Duodenal mucosa (tissue), 2 donors: ENCODE measurements around the gene LIMA1.
A peak's percentile ranks its signal among the peaks of the same experiment; 100 is the strongest.

Source experiments
- H3K27ac ChIP-seq: one replicate; pipeline ENCODE4 v1.7.0; 2013; ENCODE audit warnings: low read depth, low read length
- H3K27me3 ChIP-seq, 2 donors: one replicate each; pipeline ENCODE4 v1.7.0; 2013; ENCODE audit warnings: low read length in 2 of 2, control low read depth in 1 of 2; ENCODE audit not compliant: insufficient read depth in 2 of 2, control insufficient read depth in 1 of 2
- H3K36me3 ChIP-seq, 2 donors: one replicate each; pipeline ENCODE4 v1.7.0; 2013; ENCODE audit warnings: low read length in 2 of 2, control low read depth in 1 of 2; ENCODE audit not compliant: insufficient read depth in 2 of 2, control insufficient read depth in 1 of 2
- H3K4me1 ChIP-seq, 2 donors: one replicate each; pipeline ENCODE4 v1.7.0; 2013; ENCODE audit warnings: low read length in 2 of 2, control low read depth in 1 of 2; ENCODE audit not compliant: insufficient read depth in 2 of 2, control insufficient read depth in 1 of 2
- H3K4me3 ChIP-seq, 2 donors: one replicate each; pipeline ENCODE4 v1.7.0; 2013; ENCODE audit warnings: low read length in 2 of 2, low read depth in 1 of 2
- H3K9ac ChIP-seq, 2 donors: one replicate each; pipeline ENCODE4 v1.7.0; 2013; ENCODE audit warnings: low read length in 2 of 2, low read depth in 1 of 2
- H3K9me3 ChIP-seq, 2 donors: one replicate each; pipeline ENCODE4 v1.7.0; 2013; ENCODE audit warnings: low read length in 2 of 2, control low read depth in 1 of 2; ENCODE audit not compliant: control insufficient read depth in 1 of 2

Gene LIMA1

DNA sequence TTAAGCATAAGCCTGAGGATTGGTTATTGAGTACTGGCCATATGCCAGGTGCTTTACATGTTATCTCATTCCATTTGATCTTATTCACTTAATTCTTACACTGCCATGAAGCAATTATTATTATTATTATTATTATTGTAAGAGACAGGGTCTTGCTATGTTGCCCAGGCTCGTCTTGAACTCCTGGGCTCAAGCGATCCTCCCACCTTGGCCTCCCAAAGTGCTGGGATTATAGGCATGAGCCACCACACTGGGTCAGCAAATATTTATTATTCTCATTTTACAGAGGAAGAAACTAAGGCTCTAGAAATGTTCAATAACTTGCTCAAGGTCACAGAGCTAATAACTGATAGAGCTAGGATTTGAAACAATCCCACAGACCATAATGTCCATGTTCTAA lies 14.8 kb downstream of the LIMA1 start:
- Histone ChIP-seq H3K9me3 (no peaks in the 10 kb centered on the region), H3K9ac (no peak overlapping the region), H3K27ac (no peak overlapping the region), H3K36me3 (peaks cover 3 to 7% of the 10 kb centered on the region in 2 donors), H3K4me1 (peaks cover 5 to 21% of the 10 kb centered on the region in 2 donors), H3K27me3 (no peaks in the 10 kb centered on the region), H3K4me3 (no peak overlapping the region)

GRCh38 chr12:50265770-50266524 lies 17.4 kb downstream of the LIMA1 start:
- H3K27ac ChIP-seq, result peak overlapping the region; percentile 10
- H3K27me3 ChIP-seq, result no peaks in the 10 kb centered on the region
- H3K9ac ChIP-seq, result no peak overlapping the region
- H3K4me1 ChIP-seq, result peaks cover 6 to 23% of the 10 kb centered on the region in 2 donors
- H3K4me3 ChIP-seq, result no peak overlapping the region
- no peaks in the 10 kb centered on the region for H3K9me3 ChIP-seq
- H3K36me3 ChIP-seq, result peaks cover 3 to 9% of the 10 kb centered on the region in 2 donors

DNA sequence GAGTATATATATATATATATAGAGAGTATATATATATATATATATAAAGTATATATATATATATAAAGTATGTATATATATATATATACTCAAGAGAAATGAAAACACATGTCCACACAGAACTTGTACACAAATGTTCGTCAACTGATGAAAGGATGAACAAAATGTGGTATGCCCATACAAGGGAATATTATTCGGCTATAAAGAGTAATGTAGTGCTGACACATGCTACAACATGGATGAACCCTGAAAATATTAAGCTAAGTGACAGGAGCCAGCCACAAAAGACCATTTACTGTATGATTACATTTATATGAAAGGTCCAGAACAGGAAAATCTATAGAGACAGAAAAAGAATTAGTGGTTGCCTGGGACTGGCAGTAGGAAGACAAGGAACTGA lies 19.5 kb downstream of the LIMA1 start:
- no peak overlapping the region for H3K27ac ChIP-seq
- no peaks in the 10 kb centered on the region for H3K9me3 ChIP-seq
- no peaks in the 10 kb centered on the region for H3K27me3 ChIP-seq
- H3K4me1 ChIP-seq, result peaks cover 24 to 30% of the 10 kb centered on the region in 2 donors
- H3K4me3 ChIP-seq, result no peak overlapping the region
- H3K9ac ChIP-seq, result no peak overlapping the region
- H3K36me3 ChIP-seq, result peaks cover 3 to 9% of the 10 kb centered on the region in 2 donors

GRCh38 chr12:50261654-50262053 lies 21.7 kb downstream of the LIMA1 start:
- Histone ChIP-seq H3K36me3 (peaks cover 3 to 9% of the 10 kb centered on the region in 2 donors), H3K4me3 (no peak overlapping the region), H3K9me3 (no peaks in the 10 kb centered on the region), H3K27me3 (no peaks in the 10 kb centered on the region), H3K9ac (no peak overlapping the region), H3K4me1 (peaks cover 42 to 43% of the 10 kb centered on the region in 2 donors), H3K27ac (no peak overlapping the region)

- Histone ChIP-seq H3K4me1 (peaks cover 53 to 61% of the 10 kb centered on the region in 2 donors), H3K9ac (no peak overlapping the region)
Observed at GRCh38 chr12:50258167-50258551, 25.2 kb downstream of the LIMA1 start.

GRCh38 chr12:50257236-50258166 lies 25.8 kb downstream of the LIMA1 start:
- Histone ChIP-seq H3K9me3 (no peaks in the 10 kb centered on the region), H3K4me3 (no peak overlapping the region), H3K36me3 (peaks cover 0 to 3% of the 10 kb centered on the region in 2 donors), H3K9ac (no peak overlapping the region), H3K4me1 (peaks cover 54 to 64% of the 10 kb centered on the region in 2 donors), H3K27me3 (no peaks in the 10 kb centered on the region), H3K27ac (peak overlapping the region; percentile 58)

More at GRCh38 chr12:50258167-50258551, 25.2 kb downstream of the LIMA1 start:
- peak overlapping the region; percentile 58 for H3K27ac ChIP-seq
- peaks cover 0 to 3% of the 10 kb centered on the region in 2 donors for H3K36me3 ChIP-seq
- no peaks in the 10 kb centered on the region for H3K27me3 ChIP-seq
- no peaks in the 10 kb centered on the region for H3K9me3 ChIP-seq
- H3K4me3 ChIP-seq, result no peak overlapping the region

GRCh38 chr12:50256761-50257160 lies 26.6 kb downstream of the LIMA1 start:
- H3K27ac ChIP-seq, result no peak overlapping the region
- peaks cover 0 to 3% of the 10 kb centered on the region in 2 donors for H3K36me3 ChIP-seq
- peaks cover 59 to 66% of the 10 kb centered on the region in 2 donors for H3K4me1 ChIP-seq
- H3K27me3 ChIP-seq, result no peaks in the 10 kb centered on the region
- H3K9ac ChIP-seq, result no peak overlapping the region
- no peak overlapping the region for H3K4me3 ChIP-seq
- no peaks in the 10 kb centered on the region for H3K9me3 ChIP-seq

DNA sequence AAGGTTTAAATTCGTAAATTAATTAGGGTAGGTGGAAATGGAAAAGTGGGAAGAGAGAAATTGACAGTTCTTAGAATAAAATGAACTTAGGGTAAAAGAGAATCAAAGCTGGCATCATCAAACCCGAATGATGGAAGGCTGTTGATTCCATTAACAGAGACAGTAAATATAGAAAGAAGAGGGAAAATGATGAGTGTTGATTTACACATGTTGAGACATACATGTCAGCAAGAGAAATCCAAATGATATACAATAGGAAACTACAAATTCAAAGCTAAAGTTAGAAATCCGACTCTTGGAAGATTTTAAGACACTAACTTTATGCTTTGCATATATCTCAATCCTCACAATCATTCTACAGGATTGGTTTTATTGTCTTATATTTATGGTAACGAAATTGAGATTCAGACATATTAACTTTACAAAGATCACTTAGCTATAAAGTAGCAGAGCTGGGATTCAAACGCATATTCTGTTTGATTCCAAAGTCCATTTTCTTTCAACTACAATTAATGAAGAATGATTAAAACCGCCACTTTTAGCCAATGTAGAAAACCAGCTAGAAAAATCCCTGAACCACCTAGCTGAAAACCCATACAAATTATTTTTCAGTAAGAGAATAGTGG lies 30.2 kb downstream of the LIMA1 start:
- Histone ChIP-seq H3K9ac (peak overlapping the region in 1 of 2 donors; percentile 9), H3K9me3 (no peaks in the 10 kb centered on the region), H3K27me3 (no peaks in the 10 kb centered on the region), H3K4me1 (peaks cover 58 to 75% of the 10 kb centered on the region in 2 donors), H3K4me3 (peak overlapping the region in 1 of 2 donors; percentile 46), H3K27ac (peak overlapping the region; percentile 39), H3K36me3 (peaks cover 0 to 4% of the 10 kb centered on the region in 2 donors)

GRCh38 chr12:50251619-50252252 lies 31.6 kb downstream of the LIMA1 start:
- Histone ChIP-seq H3K9me3 (no peaks in the 10 kb centered on the region), H3K4me3 (no peak overlapping the region), H3K4me1 (peaks cover 53 to 72% of the 10 kb centered on the region in 2 donors), H3K36me3 (peaks cover 0 to 4% of the 10 kb centered on the region in 2 donors), H3K9ac (peak overlapping the region; percentile 4), H3K27me3 (no peaks in the 10 kb centered on the region), H3K27ac (no peak overlapping the region)
